HG02973 (cell line): ENCODE data around the gene CES5A.
"Not testable (repeated sequence)": the region's sequence is repeated elsewhere in the genome, so short reads cannot be mapped to it uniquely, and the experiment has no call there.

Experiments
- ATAC-seq: cut with Tn5 transposase; IDR thresholded peaks from one replicate; pipeline ENCODE4 v1.9.1; 2021; ENCODE audit warnings: moderate library complexity; ENCODE audit not compliant: unreplicated experiment

Gene CES5A

GRCh38 chr16:55875273-55875672, at the start of gene CES5A:
TSS of gene CES5A (minus strand) at chr16:55875373. CDS start at chr16:55875221, 152 bp downstream.
- no peak for ATAC-seq

- no peak for ATAC-seq
Measured at GRCh38 chr16:55922662-55923061, 47.5 kb upstream of the CES5A start.

- no peak for ATAC-seq
Measured at GRCh38 chr16:55917373-55918160, 42.4 kb upstream of the CES5A start.

GRCh38 chr16:55915096-55915827, 40.1 kb upstream of the CES5A start:
- ATAC-seq = no peak

- ATAC-seq = no peak
Measured at GRCh38 chr16:55914383-55914782, 39.2 kb upstream of the CES5A start.

GRCh38 chr16:55913716-55914115, 38.5 kb upstream of the CES5A start:
- no peak for ATAC-seq

GRCh38 chr16:55913121-55913520, 37.9 kb upstream of the CES5A start:
- not testable (repeated sequence) for ATAC-seq

- no peak for ATAC-seq
Measured at GRCh38 chr16:55912022-55912421, 36.8 kb upstream of the CES5A start.

- ATAC-seq = no peak
Measured at GRCh38 chr16:55911616-55912015, 36.4 kb upstream of the CES5A start.

GRCh38 chr16:55909876-55910275, 34.7 kb upstream of the CES5A start:
- no peak for ATAC-seq

- ATAC-seq = no peak
Measured at GRCh38 chr16:55908641-55909040, 33.5 kb upstream of the CES5A start.

GRCh38 chr16:55907661-55908060, 32.5 kb upstream of the CES5A start:
- no peak for ATAC-seq

- ATAC-seq = no peak
Measured at GRCh38 chr16:55906123-55906522, 30.9 kb upstream of the CES5A start.

GRCh38 chr16:55905651-55906050, 30.5 kb upstream of the CES5A start:
- ATAC-seq = no peak

- ATAC-seq = no peak
Measured at GRCh38 chr16:55901566-55902217, 26.5 kb upstream of the CES5A start.

- ATAC-seq = no peak
Measured at GRCh38 chr16:55900616-55901393, 25.6 kb upstream of the CES5A start.

- no peak for ATAC-seq
Measured at GRCh38 chr16:55899857-55900256, 24.7 kb upstream of the CES5A start.

GRCh38 chr16:55898592-55898991, 23.4 kb upstream of the CES5A start:
- no peak for ATAC-seq

GRCh38 chr16:55892821-55893220, 17.6 kb upstream of the CES5A start:
- no peak for ATAC-seq

GRCh38 chr16:55889518-55889917, 14.3 kb upstream of the CES5A start:
- ATAC-seq = no peak

- no peak for ATAC-seq
Measured at GRCh38 chr16:55888546-55888945, 13.4 kb upstream of the CES5A start.
